Activated T-cell treated with anti-CD3 and anti-CD28 coated beads, Interleukin-2, amount 50 U/mL, for 72 hours (primary cell): ENCODE measurements around the gene RALGAPA1. TPM values are rescaled to one million over a fixed set of nuclear protein-coding genes. Genes with fewer than 3 reads are reported as not detected.

Experiments
- ATAC-seq, 2 donors: fragments of 150-1000 bp; cut with Tn5 transposase; replicated peaks in 1 of 2; 2 replicates each; pipeline ENCODE4 v1.10.0; 2021; ENCODE audit warnings: moderate library complexity in 2 of 2, mild to moderate bottlenecking in 1 of 2
- DNase-seq, 2 donors: peaks; one replicate each; pipeline ENCODE4 v3.0.0; 2021 to 2022; ENCODE audit warnings: mixed read lengths in 1 of 2
- H3K27ac Mint-ChIP-seq: one replicate; pipeline ENCODE4 v1.8.0; 2022; ENCODE audit warnings: mild to moderate bottlenecking, moderate library complexity, mixed read lengths
- H3K27me3 Mint-ChIP-seq: one replicate; pipeline ENCODE4 v1.8.0; 2022; ENCODE audit warnings: low read depth, mixed read lengths
- H3K36me3 Mint-ChIP-seq, 2 donors: one replicate each; pipeline ENCODE4 v1.8.0; 2022; ENCODE audit warnings: mixed read lengths in 2 of 2, mild to moderate bottlenecking in 1 of 2; ENCODE audit not compliant: insufficient read depth in 2 of 2
- H3K4me1 Mint-ChIP-seq: one replicate; pipeline ENCODE4 v1.8.0; 2022; ENCODE audit warnings: low read depth, mixed read lengths
- H3K4me3 Mint-ChIP-seq, 2 donors: one replicate each; pipeline ENCODE4 v1.8.0; 2022; ENCODE audit warnings: mild to moderate bottlenecking in 2 of 2, mixed read lengths in 2 of 2, moderate library complexity in 2 of 2
- H3K9me3 Mint-ChIP-seq, 2 donors: one replicate each; pipeline ENCODE4 v1.8.0; 2022; ENCODE audit warnings: mixed read lengths in 2 of 2
- total RNA-seq, 2 donors: library from RNA; stranded (reverse); gene quantifications; one replicate each; pipeline ENCODE4 v1.2.3, GENCODE V29; 2022

The RALGAPA1 gene
- total RNA-seq, 2 donors from 2014 or later, result 34.0 to 41.8 TPM

DNA sequence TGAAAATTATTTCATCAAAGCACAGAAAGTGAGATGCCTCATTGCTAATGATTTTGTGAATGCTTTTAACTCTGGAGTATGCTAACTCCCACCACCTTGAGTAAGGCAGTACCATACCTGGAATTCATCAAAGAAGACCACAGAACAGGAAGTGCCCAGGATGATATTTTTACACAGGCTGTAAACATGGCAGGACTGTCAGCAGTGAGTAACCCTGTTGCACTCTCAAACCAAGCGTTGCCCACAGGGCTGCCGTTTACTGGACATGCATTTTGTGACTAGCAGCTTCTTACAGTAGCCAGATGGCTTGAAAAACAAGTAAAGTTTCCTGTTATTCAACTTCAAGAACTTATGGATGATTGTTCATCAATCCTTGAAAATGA, 42.4 kb downstream of the RALGAPA1 start:
- Mint-ChIP-seq H3K27me3 (no peaks in the 10 kb centered on the region), H3K4me3 (no peak overlapping the region), H3K27ac (peak overlapping the region; percentile 38), H3K4me1 (peaks cover 16% of the 10 kb centered on the region), H3K9me3 (no peaks in the 10 kb centered on the region), H3K36me3 (no peaks in the 10 kb centered on the region)
- DNase-seq, result peak; percentile 13 to 14
- peak; percentile 82 to 85 for ATAC-seq

- peak in 1 of 2 donors; percentile 25 for ATAC-seq
- no peak for DNase-seq
- Mint-ChIP-seq H3K27ac (peak overlapping the region; percentile 38), H3K36me3 (no peaks in the 10 kb centered on the region), H3K4me1 (peaks cover 16% of the 10 kb centered on the region), H3K4me3 (no peak overlapping the region), H3K9me3 (no peaks in the 10 kb centered on the region), H3K27me3 (no peaks in the 10 kb centered on the region)
Measured at GRCh38 chr14:35766036-35766699, 42.9 kb downstream of the RALGAPA1 start.

GRCh38 chr14:35761922-35762321, 47.2 kb downstream of the RALGAPA1 start:
- DNase-seq, result no peak
- H3K36me3 Mint-ChIP-seq, result no peaks in the 10 kb centered on the region

DNA sequence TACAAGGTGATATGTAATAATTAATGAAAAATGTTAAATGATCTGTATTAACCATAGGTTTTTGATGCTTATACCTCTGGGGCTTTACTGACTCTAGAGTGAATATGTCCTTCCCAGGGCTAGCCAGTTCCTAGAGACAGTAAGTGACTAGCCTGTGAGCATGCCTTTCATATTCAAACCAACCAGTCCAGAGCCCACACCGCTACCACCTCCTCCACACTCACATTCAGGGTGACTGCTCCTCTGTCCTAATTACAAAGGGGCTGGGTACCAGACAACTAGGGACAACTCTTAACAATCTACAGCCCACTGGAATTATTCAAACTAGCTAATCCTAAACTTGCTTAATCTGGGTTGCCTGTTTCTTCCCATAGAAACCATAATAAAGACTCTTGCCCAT, 49.0 kb downstream of the RALGAPA1 start:
- no peak overlapping the region for H3K27ac Mint-ChIP-seq
- H3K36me3 Mint-ChIP-seq, result no peaks in the 10 kb centered on the region
- no peak for ATAC-seq

More at GRCh38 chr14:35761922-35762321, 47.2 kb downstream of the RALGAPA1 start:
- ATAC-seq, result no peak
- Mint-ChIP-seq H3K4me3 (no peak overlapping the region), H3K27me3 (no peaks in the 10 kb centered on the region), H3K27ac (no peak overlapping the region), H3K9me3 (no peaks in the 10 kb centered on the region), H3K4me1 (peaks cover 8% of the 10 kb centered on the region)

GRCh38 chr14:35758523-35759129, 50.5 kb downstream of the RALGAPA1 start:
- no peak for ATAC-seq
- Mint-ChIP-seq H3K36me3 (peaks cover 0 to 3% of the 10 kb centered on the region in 2 donors), H3K4me3 (no peak overlapping the region), H3K27ac (no peak overlapping the region), H3K4me1 (no peaks in the 10 kb centered on the region), H3K9me3 (no peaks in the 10 kb centered on the region), H3K27me3 (no peaks in the 10 kb centered on the region)
- DNase-seq, result no peak

More for the DNA sequence above, 49.0 kb downstream of the RALGAPA1 start:
- Mint-ChIP-seq H3K4me3 (no peak overlapping the region), H3K4me1 (no peaks in the 10 kb centered on the region), H3K9me3 (no peaks in the 10 kb centered on the region), H3K27me3 (no peaks in the 10 kb centered on the region)
- no peak for DNase-seq

DNA sequence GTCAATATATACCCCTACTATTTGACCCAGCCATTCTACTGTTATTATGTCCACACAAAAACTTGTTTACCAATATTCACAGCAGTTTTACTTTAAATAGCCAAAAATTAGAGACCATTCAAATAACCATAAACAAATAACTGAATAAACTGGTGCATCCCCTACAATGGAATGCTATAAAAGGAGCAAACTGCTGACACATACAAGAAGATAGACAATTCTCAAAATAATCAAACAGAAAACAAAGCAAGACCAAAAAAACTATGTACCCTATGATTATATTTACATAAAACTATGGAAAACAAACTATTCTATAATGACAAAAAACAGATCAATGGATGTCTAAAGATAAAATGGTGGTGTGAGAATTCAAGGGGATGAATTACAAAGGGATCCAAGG, 54.4 kb downstream of the RALGAPA1 start:
- Mint-ChIP-seq H3K4me3 (no peak overlapping the region), H3K36me3 (peaks cover 0 to 3% of the 10 kb centered on the region in 2 donors), H3K27ac (no peak overlapping the region), H3K27me3 (no peaks in the 10 kb centered on the region), H3K4me1 (no peaks in the 10 kb centered on the region), H3K9me3 (no peaks in the 10 kb centered on the region)
- DNase-seq (no peak), ATAC-seq (no peak)

- Mint-ChIP-seq H3K27me3 (no peaks in the 10 kb centered on the region), H3K9me3 (no peaks in the 10 kb centered on the region), H3K36me3 (peaks cover 2 to 3% of the 10 kb centered on the region in 2 donors), H3K27ac (no peak overlapping the region), H3K4me1 (no peaks in the 10 kb centered on the region), H3K4me3 (no peak overlapping the region)
- ATAC-seq (no peak), DNase-seq (no peak)
Measured at GRCh38 chr14:35752380-35752779, 56.7 kb downstream of the RALGAPA1 start.

- H3K4me1 Mint-ChIP-seq, result no peaks in the 10 kb centered on the region
- H3K27me3 Mint-ChIP-seq, result no peaks in the 10 kb centered on the region
- no peak overlapping the region for H3K4me3 Mint-ChIP-seq
- H3K27ac Mint-ChIP-seq, result no peak overlapping the region
- no peak for DNase-seq
- H3K9me3 Mint-ChIP-seq, result no peaks in the 10 kb centered on the region
- H3K36me3 Mint-ChIP-seq, result peaks cover 3 to 7% of the 10 kb centered on the region in 2 donors
- ATAC-seq, result no peak
Measured at GRCh38 chr14:35750202-35750904, 58.7 kb downstream of the RALGAPA1 start.

DNA sequence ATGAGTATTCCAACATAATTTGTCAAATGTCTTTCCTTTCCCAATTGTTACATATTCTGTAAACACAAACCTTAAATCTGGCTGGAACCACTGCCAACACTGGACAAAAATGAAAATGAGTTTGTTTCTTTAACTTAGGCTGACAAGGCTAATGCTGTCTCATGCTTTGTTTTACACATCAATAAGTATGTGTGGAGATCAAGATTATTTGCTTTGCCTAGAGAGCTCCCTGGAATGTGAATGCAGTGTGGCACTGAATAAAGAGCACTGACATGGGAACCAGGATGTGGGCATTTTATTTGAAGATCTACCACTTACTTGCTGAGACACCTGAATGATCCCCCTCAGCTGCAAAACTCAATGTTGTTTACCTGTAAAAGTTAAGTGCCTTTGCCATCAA, 61.7 kb downstream of the RALGAPA1 start:
- H3K27ac Mint-ChIP-seq, result no peak overlapping the region
- peaks cover 0 to 9% of the 10 kb centered on the region in 2 donors for H3K36me3 Mint-ChIP-seq

GRCh38 chr14:35742442-35742841, 66.7 kb downstream of the RALGAPA1 start:
- H3K36me3 Mint-ChIP-seq, result peaks cover 0 to 7% of the 10 kb centered on the region in 2 donors
- no peak for ATAC-seq
- no peak overlapping the region for H3K27ac Mint-ChIP-seq
- no peak for DNase-seq
- H3K27me3 Mint-ChIP-seq, result no peaks in the 10 kb centered on the region
- no peaks in the 10 kb centered on the region for H3K9me3 Mint-ChIP-seq
- peaks cover 21% of the 10 kb centered on the region for H3K4me1 Mint-ChIP-seq
- H3K4me3 Mint-ChIP-seq, result peak overlapping the region in 1 of 2 donors; percentile 57

More for the DNA sequence above, 61.7 kb downstream of the RALGAPA1 start:
- no peak for DNase-seq
- H3K4me1 Mint-ChIP-seq, result peaks cover 9% of the 10 kb centered on the region
- no peaks in the 10 kb centered on the region for H3K27me3 Mint-ChIP-seq
- no peaks in the 10 kb centered on the region for H3K9me3 Mint-ChIP-seq
- ATAC-seq, result no peak
- H3K4me3 Mint-ChIP-seq, result no peak overlapping the region

DNA sequence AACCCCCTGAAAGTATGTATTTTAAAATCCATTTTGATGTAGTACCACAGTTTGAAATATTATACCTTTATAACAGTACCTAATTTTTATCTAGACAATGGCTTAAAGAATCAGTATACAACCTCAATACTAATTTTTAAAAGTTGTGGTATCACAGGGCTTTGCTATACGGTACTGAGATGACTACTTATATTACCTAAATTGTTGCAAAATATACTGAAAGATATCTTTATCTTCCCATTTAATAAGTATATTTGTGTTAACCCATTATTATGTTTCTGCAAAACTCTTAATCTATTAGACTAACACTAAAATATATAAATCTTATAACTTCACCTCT, 67.1 kb downstream of the RALGAPA1 start:
- peaks cover 0 to 6% of the 10 kb centered on the region in 2 donors for H3K36me3 Mint-ChIP-seq
- no peaks in the 10 kb centered on the region for H3K9me3 Mint-ChIP-seq
- peak overlapping the region in 1 of 2 donors; percentile 16 for H3K4me3 Mint-ChIP-seq
- H3K27ac Mint-ChIP-seq, result no peak overlapping the region
- no peak for DNase-seq
- peak; percentile 19 to 24 for ATAC-seq
- peaks cover 21% of the 10 kb centered on the region for H3K4me1 Mint-ChIP-seq
- no peaks in the 10 kb centered on the region for H3K27me3 Mint-ChIP-seq

DNA sequence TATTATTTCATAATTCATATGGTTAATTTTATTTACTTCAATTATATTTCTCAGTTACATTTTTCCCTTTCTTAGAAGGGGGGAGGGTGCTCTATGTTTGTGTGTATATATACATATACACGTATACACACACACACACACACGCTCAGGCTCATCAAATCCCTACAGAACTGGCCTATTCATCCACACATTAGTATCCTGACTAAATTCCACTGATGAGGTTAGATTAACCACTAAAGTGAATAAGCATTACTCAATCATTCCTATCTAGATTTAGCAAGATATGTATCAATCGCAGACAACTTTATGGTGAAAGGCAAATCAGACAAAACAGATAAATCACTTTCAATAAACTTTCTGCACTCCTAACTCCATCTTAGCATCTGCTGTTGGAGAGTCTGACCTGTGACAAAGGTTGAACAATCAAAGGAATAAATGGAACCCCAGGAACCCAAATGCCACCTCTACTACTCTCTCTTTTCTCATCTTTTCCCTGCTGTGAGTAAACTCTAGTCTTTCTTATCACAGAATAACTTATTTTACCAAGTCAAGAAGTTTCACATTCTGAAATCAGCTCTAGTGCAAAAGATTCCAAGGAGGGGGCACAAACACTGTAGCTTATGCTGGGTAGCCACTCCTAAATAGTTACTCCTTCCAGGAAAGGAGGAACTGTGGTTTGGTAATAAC, 67.6 kb downstream of the RALGAPA1 start:
- Mint-ChIP-seq H3K4me3 (peak overlapping the region in 1 of 2 donors; percentile 16), H3K9me3 (no peaks in the 10 kb centered on the region)

DNA sequence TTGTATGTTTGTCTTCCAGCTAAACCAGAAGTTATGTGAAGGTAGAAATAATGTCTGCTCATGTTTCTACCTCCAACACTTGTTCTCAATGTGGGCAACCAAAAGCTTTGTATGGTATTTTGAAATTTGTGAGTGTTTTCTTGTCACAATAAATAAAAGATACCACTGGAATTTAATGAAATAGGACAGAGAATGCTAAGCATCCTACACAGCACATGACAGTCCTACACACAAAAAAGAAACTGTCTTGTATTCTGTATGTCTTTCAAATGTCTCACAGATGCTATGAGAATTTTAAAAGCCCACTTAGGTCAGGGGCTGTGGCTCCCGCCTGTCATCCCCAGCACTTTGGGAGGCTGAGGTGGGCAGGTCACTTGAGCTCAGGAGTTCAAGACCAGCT, 68.9 kb downstream of the RALGAPA1 start:
- no peak for DNase-seq
- Mint-ChIP-seq H3K27me3 (no peaks in the 10 kb centered on the region), H3K9me3 (no peaks in the 10 kb centered on the region), H3K36me3 (peaks cover 2 to 3% of the 10 kb centered on the region in 2 donors), H3K4me1 (peaks cover 21% of the 10 kb centered on the region), H3K27ac (no peak overlapping the region), H3K4me3 (no peak overlapping the region)
- ATAC-seq, result no peak

More for the DNA sequence above, 67.6 kb downstream of the RALGAPA1 start:
- peak; percentile 23 to 43 for ATAC-seq
- peaks cover 0 to 3% of the 10 kb centered on the region in 2 donors for H3K36me3 Mint-ChIP-seq
- no peak for DNase-seq
- H3K27ac Mint-ChIP-seq, result no peak overlapping the region
- H3K4me1 Mint-ChIP-seq, result peaks cover 21% of the 10 kb centered on the region
- no peaks in the 10 kb centered on the region for H3K27me3 Mint-ChIP-seq
